Measurements from ENCODE around the gene PON3. TPM values are rescaled to one million over a fixed set of nuclear protein-coding genes. Genes with fewer than 3 reads are reported as not detected.

Gene PON3
- total and polyA plus RNA-seq, 2 of the 8 experiments (the other 6 are each of a cell fraction or from before 2014, with no cell fraction given) = not detected

- Histone ChIP-seq H3K9ac (replicated peaks in 1 of 4; ENCODE audit: extremely low read depth in 1 of 4, low read depth in 3 of 4, low read length in 3 of 4) (no peak overlapping the region), H3K79me1 (ENCODE audit: low read depth, low read length) (no peaks in the 10 kb centered on the region), H3K23me2 (ENCODE audit: low read depth, low read length) (no peaks in the 10 kb centered on the region), H2AK5ac (ENCODE audit: low read depth, low read length) (no peak overlapping the region), H3K27ac (ENCODE audit: low read depth, low read length) (no peak overlapping the region), H3K79me2 (ENCODE audit: control insufficient read depth in 1 of 2, insufficient read depth in 2 of 2, low read length in 2 of 2) (no peaks in the 10 kb centered on the region), H3K14ac (ENCODE audit: insufficient read length) (no peak overlapping the region), H4K5ac (ENCODE audit: insufficient read length, low read depth, low read length) (no peak overlapping the region), H3K23ac (ENCODE audit: insufficient read length) (no peak overlapping the region), H2AFZ (ENCODE audit: low read length) (no peak overlapping the region), H4K8ac (ENCODE audit: extremely low read depth, insufficient read depth, low read length) (no peak overlapping the region), H3K4me1 (replicated peaks in 1 of 4; ENCODE audit: control insufficient read depth in 3 of 4, insufficient read depth in 4 of 4, low read length in 3 of 4) (peaks cover 0 to 2% (median under 1%) of the 10 kb centered on the region in 4 experiments; a peak in 2 of 7 replicates), H3K18ac (ENCODE audit: extremely low read depth, low read length) (no peak overlapping the region), H3K9me3 (ENCODE audit: insufficient read depth in 2 of 2, low read depth in 1 of 2, low read length in 1 of 2) (no peaks in the 10 kb centered on the region), H4K20me1 (replicated peaks in 1 of 2; ENCODE audit: control insufficient read depth in 1 of 2, insufficient read depth in 2 of 2, low read length in 2 of 2) (no peaks in the 10 kb centered on the region), H2BK15ac (ENCODE audit: low read length) (no peak overlapping the region), H3K4ac (replicated peaks; ENCODE audit: insufficient read length, low read depth, low read length) (no peak overlapping the region), H3K36me3 (ENCODE audit: control insufficient read depth in 2 of 4, insufficient read depth in 4 of 4, low read length in 3 of 4) (no peaks in the 10 kb centered on the region), H2BK5ac (ENCODE audit: low read depth, low read length) (no peak overlapping the region), H3K27me3 (replicated peaks in 1 of 4; ENCODE audit: control insufficient read depth in 3 of 4, extremely low read depth in 1 of 4, insufficient read depth in 3 of 4, low read length in 3 of 4) (no peaks in the 10 kb centered on the region), H3K56ac (replicated peaks; ENCODE audit: insufficient read length, low read depth, low read length) (no peak overlapping the region), H4K91ac (replicated peaks; ENCODE audit: insufficient read length, low read length) (no peak overlapping the region), H2BK12ac (ENCODE audit: low read depth, low read length) (no peak overlapping the region), H2BK120ac (replicated peaks; ENCODE audit: low read depth, low read length) (no peak overlapping the region), H3K4me2 (ENCODE audit: insufficient read depth in 1 of 2, low read depth in 2 of 2, low read length in 2 of 2) (no peak overlapping the region), H2BK20ac (ENCODE audit: low read length) (no peak overlapping the region), H3K4me3 (ENCODE audit: extremely low read depth in 1 of 4, insufficient read depth in 2 of 4, low read depth in 3 of 4, low read length in 4 of 4) (no peak overlapping the region)
- TF ChIP-seq HDAC2 (IDR thresholded peaks at IDR 0.05; ENCODE audit: borderline replicate concordance in 1 of 2, low read depth in 2 of 2, low read length in 2 of 2) = no peak
- no peak for TF ChIP-seq NANOG (IDR thresholded peaks at IDR 0.05; ENCODE audit: insufficient read depth, low read depth, low read length, poor library complexity, severe bottlenecking)
- no peak for TF ChIP-seq USF2 (IDR thresholded peaks at IDR 0.05; ENCODE audit: low read length)
- TF ChIP-seq JUND (IDR thresholded peaks at IDR 0.05; ENCODE audit: low read length) = no peak
- no peak for TF ChIP-seq SRF (IDR thresholded peaks at IDR 0.05; ENCODE audit: low read depth, low read length)
- no peak for TF ChIP-seq TAF1 (IDR thresholded peaks at IDR 0.05; ENCODE audit: low read depth, low read length)
- DNase-seq (ENCODE audit: low read depth in 1 of 2, low spot score in 2 of 2) (no peak), FAIRE-seq (no peak)
- CTCF ChIA-PET (ENCODE audit: partially characterized antibody) = no interaction called here
- WGBS, 2 experiments (ENCODE audit: extremely low coverage in 1 of 2, insufficient coverage in 1 of 2, insufficient read length in 1 of 2, insufficient replicate concordance in 2 of 2, low coverage in 1 of 2, low lambda C conversion rate in 2 of 2, missing lambda C conversion rate in 1 of 2) = 85% methylated on average over 8 of the region's 8 CpGs; no CpG with 5 or more reads in 1 of the 2 experiments
- POLR2A ChIA-PET (ENCODE audit: partially characterized antibody) = no interaction called here
Measured at GRCh38 chr7:95318501-95319100, 77.6 kb downstream of the PON3 start.
